Measurements from ENCODE around the gene DPPA4.

DPPA4 gene

GRCh38 chr3:109284071-109284470 is 53.3 kb downstream of the DPPA4 start:
- Histone ChIP-seq H3K36me3 (ENCODE audit: control insufficient read depth, insufficient read depth, low read length) (no peaks in the 10 kb centered on the region), H3K4me1 (ENCODE audit: control insufficient read depth, insufficient read depth, low read length) (peaks cover 4% of the 10 kb centered on the region; the same call in 1 of the 2 replicates), H3K4me3 (ENCODE audit: low read depth, low read length) (no peak overlapping the region), H3K27me3 (ENCODE audit: control insufficient read depth, insufficient read depth, low read length) (no peaks in the 10 kb centered on the region), H3K9ac (ENCODE audit: low read depth, low read length) (no peak overlapping the region), H3K27ac (ENCODE audit: low read depth, low read length) (no peak overlapping the region), H3K9me3 (ENCODE audit: control insufficient read depth, insufficient read depth, low read length) (no peaks in the 10 kb centered on the region)

- no peaks in the 10 kb centered on the region for H3K9me3 ChIP-seq (ENCODE audit: control insufficient read depth, insufficient read depth, low read length)
- H3K27ac ChIP-seq (ENCODE audit: low read depth, low read length), result no peak overlapping the region
- peaks cover 3% of the 10 kb centered on the region; the same call in 1 of the 2 replicates for H3K4me1 ChIP-seq (ENCODE audit: control insufficient read depth, insufficient read depth, low read length)
- no peak overlapping the region for H3K4me3 ChIP-seq (ENCODE audit: low read depth, low read length)
- no peaks in the 10 kb centered on the region for H3K36me3 ChIP-seq (ENCODE audit: control insufficient read depth, insufficient read depth, low read length)
- H3K9ac ChIP-seq (ENCODE audit: low read depth, low read length), result no peak overlapping the region
- H3K27me3 ChIP-seq (ENCODE audit: control insufficient read depth, insufficient read depth, low read length), result no peaks in the 10 kb centered on the region
Measured at GRCh38 chr3:109278546-109278945, 58.8 kb downstream of the DPPA4 start.

- Histone ChIP-seq H3K27ac (ENCODE audit: low read depth, low read length) (no peak overlapping the region), H3K4me1 (ENCODE audit: control insufficient read depth, insufficient read depth, low read length) (peaks cover 3% of the 10 kb centered on the region; the same call in 1 of the 2 replicates), H3K36me3 (ENCODE audit: control insufficient read depth, insufficient read depth, low read length) (no peaks in the 10 kb centered on the region), H3K9me3 (ENCODE audit: control insufficient read depth, insufficient read depth, low read length) (no peaks in the 10 kb centered on the region), H3K9ac (ENCODE audit: low read depth, low read length) (no peak overlapping the region), H3K4me3 (ENCODE audit: low read depth, low read length) (no peak overlapping the region), H3K27me3 (ENCODE audit: control insufficient read depth, insufficient read depth, low read length) (no peaks in the 10 kb centered on the region)
Measured at GRCh38 chr3:109278141-109278540, 59.2 kb downstream of the DPPA4 start.

All from HUES48 (cell line).